HCT116 (cell line): ENCODE results near the gene PDE1A. TPM values are rescaled to one million over a fixed set of nuclear protein-coding genes. Genes with fewer than 3 reads are reported as not detected.

Source experiments
- ATAC-seq: fragments of 200-7000 bp; cut with Tn5 transposase; 2 replicates; pipeline ENCODE4 v1.9.1; 2020; ENCODE audit warnings: mild to moderate bottlenecking, moderate library complexity
- BruUV-seq: library from RNA; stranded (reverse); fragments of 400-500 nt; replicated peaks from 2 replicates; lab custom pipeline; 2021; lab: Mats Ljungman, UMichigan
- CTCF ChIA-PET: fragments of 300-600 bp; sonication (Branson Sonifier 250); formaldehyde crosslinking; loops from one replicate; lab custom pipeline; 2021; ENCODE audit warnings: antibody characterized with exemption; lab: Charles Lee
- POLR2A ChIA-PET: fragments of 300-600, 350-600 bp; sonication (Branson Sonifier 250); formaldehyde crosslinking; loops from one replicate; lab custom pipeline; 2021; ENCODE audit warnings: antibody characterized with exemption; lab: Charles Lee
- RAD21 ChIA-PET, 2 experiments: fragments of 300-600 bp; sonication (Branson Sonifier 250); formaldehyde crosslinking; loops; one replicate each; lab custom pipeline; 2023; ENCODE audit warnings: low total read pairs in 2 of 2; ENCODE audit not compliant: uncharacterized antibody in 2 of 2, unreplicated experiment in 2 of 2, low non-redundant PET in 1 of 2; lab: Charles Lee
- DNase-seq: peaks from one replicate; pipeline ENCODE4 v3.0.0-alpha.2; 2010; ENCODE audit warnings: low read depth, low spot score
- H2AFZ ChIP-seq: fragments of 200-600 bp; shearing (Covaris generic), sonication (generic); 2 replicates; pipeline ENCODE4 v1.6.1; 2017; ENCODE audit warnings: low read depth, mixed run types, mixed read lengths, antibody characterized with exemption, low read length; ENCODE audit not compliant: poor library complexity, severe bottlenecking
- H3K27ac ChIP-seq: 2 replicates; pipeline ENCODE4 v1.5.1; 2012; ENCODE audit warnings: low read depth, low read length
- H3K27me3 ChIP-seq: fragments of 200-600 bp; sonication (generic); 2 replicates; pipeline ENCODE4 v1.6.1; 2016; ENCODE audit warnings: mixed run types, low read length, mixed read lengths; ENCODE audit not compliant: insufficient read depth
- H3K36me3 ChIP-seq, 2 experiments: fragments of 200-500 bp in 1 of 2; fragments of 200-600 bp in 1 of 2; sonication (Bioruptor generic) in 1 of 2; sonication (generic) in 1 of 2; 2 replicates each; pipeline versions ENCODE4 v1.5.1 to v1.6.1; 2014 to 2016; ENCODE audit warnings: low read length in 2 of 2, inconsistent platforms in 1 of 2, mixed read lengths in 1 of 2, mixed run types in 1 of 2; ENCODE audit not compliant: insufficient read depth in 2 of 2, control insufficient read depth in 1 of 2
- H3K4me1 ChIP-seq, 2 experiments: fragments of 200-600 bp in 1 of 2; sonication (generic) in 1 of 2; 2 replicates each; pipeline versions ENCODE4 v1.5.1 to v1.6.1; 2012 to 2017; ENCODE audit warnings: low read length in 2 of 2, inconsistent platforms in 1 of 2, mild to moderate bottlenecking in 1 of 2, mixed read lengths in 1 of 2, mixed run types in 1 of 2, moderate library complexity in 1 of 2; ENCODE audit not compliant: insufficient read depth in 2 of 2, control insufficient read depth in 1 of 2
- H3K4me2 ChIP-seq: fragments of 200-600 bp; sonication (generic); 2 replicates; pipeline ENCODE4 v1.6.1; 2017; ENCODE audit warnings: mixed run types, low read length, mixed read lengths
- H3K4me3 ChIP-seq, 2 experiments: fragments of 200-600 bp in 1 of 2; sonication (generic) in 1 of 2; replicated peaks in 1 of 2; 2 replicates each; pipeline ENCODE4 v1.5.1; 2011 to 2016; ENCODE audit warnings: low read length in 2 of 2, control low read depth in 1 of 2, low read depth in 1 of 2, mild to moderate bottlenecking in 1 of 2, mixed read lengths in 1 of 2, mixed run types in 1 of 2
- H3K79me2 ChIP-seq: fragments of 200-600 bp; sonication (generic); 2 replicates; pipeline ENCODE4 v1.6.1; 2017; ENCODE audit warnings: mild to moderate bottlenecking, mixed run types, low read length, moderate library complexity, mixed read lengths; ENCODE audit not compliant: insufficient read depth
- H3K9ac ChIP-seq: fragments of 200-600 bp; sonication (generic); 2 replicates; pipeline ENCODE4 v1.6.1; 2016; ENCODE audit warnings: low read length, mixed read lengths
- H3K9me2 ChIP-seq: fragments of 200-600 bp; sonication (generic), shearing (Covaris generic); 2 replicates; pipeline ENCODE4 v1.6.1; 2017; ENCODE audit warnings: mixed run types, mild to moderate bottlenecking, moderate library complexity; ENCODE audit not compliant: insufficient read depth
- H3K9me3 ChIP-seq, 2 experiments: fragments of 200-500 bp in 1 of 2; fragments of 200-600 bp in 1 of 2; sonication (Bioruptor generic) in 1 of 2; sonication (generic) in 1 of 2; 2 replicates each; pipeline ENCODE4 v1.6.1; 2014 to 2017; ENCODE audit warnings: low read length in 2 of 2, mixed read lengths in 2 of 2, inconsistent platforms in 1 of 2, low read depth in 1 of 2, mild to moderate bottlenecking in 1 of 2, mixed run types in 1 of 2, moderate library complexity in 1 of 2; ENCODE audit not compliant: control insufficient read depth in 1 of 2, insufficient read depth in 1 of 2
- H4K20me1 ChIP-seq: fragments of 200-600 bp; sonication (generic), shearing (Covaris generic); 2 replicates; pipeline ENCODE4 v1.6.1; 2017; ENCODE audit warnings: mixed run types, mild to moderate bottlenecking, moderate library complexity; ENCODE audit not compliant: insufficient read depth
- CBX3 ChIP-seq: IDR thresholded peaks from 2 replicates; pipeline ENCODE4 v1.6.1; 2012; ENCODE audit warnings: low read depth
- CEBPB ChIP-seq: IDR thresholded peaks from 2 replicates; pipeline ENCODE4 v1.6.1; 2012; ENCODE audit warnings: low read depth
- EZH2 ChIP-seq: fragments of 200-600 bp; sonication (generic); IDR thresholded peaks from 2 replicates; pipeline ENCODE4 v1.6.1; 2017; ENCODE audit warnings: antibody characterized with exemption, mixed run types
- FOSL1 ChIP-seq: IDR thresholded peaks from 2 replicates; pipeline ENCODE4 v1.6.1; 2012; ENCODE audit warnings: low read depth
- POLR2AphosphoS5 ChIP-seq: IDR thresholded peaks from 2 replicates; pipeline ENCODE4 v1.6.1; 2011; ENCODE audit warnings: mild to moderate bottlenecking, low read depth, low read length, moderate library complexity
- ZFX ChIP-seq: fragments of 450-650 bp; IDR thresholded peaks from 2 replicates; pipeline ENCODE4 v1.6.1; 2017
- intact Hi-C: fragments of 100-400 bp; cut with micrococcal nuclease; formaldehyde crosslinking; loops from 2 replicates; pipeline ENCODE4 v1.10.0; 2022
- total RNA-seq: library from RNA; stranded (reverse); gene quantifications from one replicate; pipeline ENCODE4 v1.2.1, GENCODE V29; 2021; ENCODE audit not compliant: unreplicated experiment
- TF ChIP-seq, protein P1 (sequence below): IDR thresholded peaks from 2 replicates; pipeline ENCODE4 v1.6.1; 2012; ENCODE audit warnings: low read depth
- TF ChIP-seq, protein P2 (sequence below): IDR thresholded peaks from 2 replicates; pipeline ENCODE4 v1.6.1; 2012
- TF ChIP-seq, protein P3 (sequence below): IDR thresholded peaks from 2 replicates; pipeline ENCODE4 v1.6.1; 2011; ENCODE audit warnings: mild to moderate bottlenecking, low read length, moderate library complexity; ENCODE audit not compliant: insufficient replicate concordance; ENCODE audit errors: extremely low read depth
- TF ChIP-seq, protein P4 (sequence below): IDR thresholded peaks from 2 replicates; pipeline ENCODE4 v1.6.1; 2012

PDE1A gene
- total RNA-seq, 1 experiment from 2014 or later = 0.12 TPM

DNA sequence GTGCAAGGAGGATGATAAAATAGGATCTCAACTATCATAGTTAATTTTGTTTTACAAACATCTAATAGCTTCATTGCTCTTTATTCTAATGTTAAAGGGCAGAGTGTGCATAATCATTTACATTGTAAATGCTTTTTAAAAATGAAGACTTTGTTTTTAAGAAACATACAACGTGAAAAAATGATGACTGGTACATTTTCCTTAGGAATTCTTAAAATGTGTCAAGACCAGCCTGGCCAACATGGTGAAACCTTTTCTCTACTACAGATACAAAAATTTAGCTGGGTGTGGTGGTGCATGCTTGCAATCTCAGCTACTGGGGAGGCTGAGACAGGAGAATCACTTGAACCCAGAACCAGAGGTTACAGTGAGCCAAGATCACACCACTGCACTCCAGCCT is 179.0 kb downstream of the PDE1A start:
- no peak for DNase-seq
- intact Hi-C loops = no loop called here
- no peak overlapping the region for H3K9ac ChIP-seq
- H3K9me2 ChIP-seq = no peaks in the 10 kb centered on the region; the same call in 1 of the 2 replicates
- no peak overlapping the region for H3K27ac ChIP-seq
- no peak for TF ChIP-seq CEBPB
- TF ChIP-seq, protein P1, sequence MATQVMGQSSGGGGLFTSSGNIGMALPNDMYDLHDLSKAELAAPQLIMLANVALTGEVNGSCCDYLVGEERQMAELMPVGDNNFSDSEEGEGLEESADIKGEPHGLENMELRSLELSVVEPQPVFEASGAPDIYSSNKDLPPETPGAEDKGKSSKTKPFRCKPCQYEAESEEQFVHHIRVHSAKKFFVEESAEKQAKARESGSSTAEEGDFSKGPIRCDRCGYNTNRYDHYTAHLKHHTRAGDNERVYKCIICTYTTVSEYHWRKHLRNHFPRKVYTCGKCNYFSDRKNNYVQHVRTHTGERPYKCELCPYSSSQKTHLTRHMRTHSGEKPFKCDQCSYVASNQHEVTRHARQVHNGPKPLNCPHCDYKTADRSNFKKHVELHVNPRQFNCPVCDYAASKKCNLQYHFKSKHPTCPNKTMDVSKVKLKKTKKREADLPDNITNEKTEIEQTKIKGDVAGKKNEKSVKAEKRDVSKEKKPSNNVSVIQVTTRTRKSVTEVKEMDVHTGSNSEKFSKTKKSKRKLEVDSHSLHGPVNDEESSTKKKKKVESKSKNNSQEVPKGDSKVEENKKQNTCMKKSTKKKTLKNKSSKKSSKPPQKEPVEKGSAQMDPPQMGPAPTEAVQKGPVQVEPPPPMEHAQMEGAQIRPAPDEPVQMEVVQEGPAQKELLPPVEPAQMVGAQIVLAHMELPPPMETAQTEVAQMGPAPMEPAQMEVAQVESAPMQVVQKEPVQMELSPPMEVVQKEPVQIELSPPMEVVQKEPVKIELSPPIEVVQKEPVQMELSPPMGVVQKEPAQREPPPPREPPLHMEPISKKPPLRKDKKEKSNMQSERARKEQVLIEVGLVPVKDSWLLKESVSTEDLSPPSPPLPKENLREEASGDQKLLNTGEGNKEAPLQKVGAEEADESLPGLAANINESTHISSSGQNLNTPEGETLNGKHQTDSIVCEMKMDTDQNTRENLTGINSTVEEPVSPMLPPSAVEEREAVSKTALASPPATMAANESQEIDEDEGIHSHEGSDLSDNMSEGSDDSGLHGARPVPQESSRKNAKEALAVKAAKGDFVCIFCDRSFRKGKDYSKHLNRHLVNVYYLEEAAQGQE = no peak
- no peak for TF ChIP-seq ZFX
- ChIA-PET RAD21 (no interaction called here), POLR2A (no interaction called here), CTCF (no interaction called here)
- no peak overlapping the region for H2AFZ ChIP-seq
- H3K4me3 ChIP-seq = no peak overlapping the region
- BruUV-seq = no TSS peak
- no peaks in the 10 kb centered on the region for H3K79me2 ChIP-seq
- H3K4me2 ChIP-seq = no peak overlapping the region
- no peaks in the 10 kb centered on the region for H3K4me1 ChIP-seq
- no peaks in the 10 kb centered on the region for H3K27me3 ChIP-seq
- no peaks in the 10 kb centered on the region for H3K36me3 ChIP-seq
- no peaks in the 10 kb centered on the region for H3K9me3 ChIP-seq
- H4K20me1 ChIP-seq = no peaks in the 10 kb centered on the region
- ATAC-seq = no peak

DNA sequence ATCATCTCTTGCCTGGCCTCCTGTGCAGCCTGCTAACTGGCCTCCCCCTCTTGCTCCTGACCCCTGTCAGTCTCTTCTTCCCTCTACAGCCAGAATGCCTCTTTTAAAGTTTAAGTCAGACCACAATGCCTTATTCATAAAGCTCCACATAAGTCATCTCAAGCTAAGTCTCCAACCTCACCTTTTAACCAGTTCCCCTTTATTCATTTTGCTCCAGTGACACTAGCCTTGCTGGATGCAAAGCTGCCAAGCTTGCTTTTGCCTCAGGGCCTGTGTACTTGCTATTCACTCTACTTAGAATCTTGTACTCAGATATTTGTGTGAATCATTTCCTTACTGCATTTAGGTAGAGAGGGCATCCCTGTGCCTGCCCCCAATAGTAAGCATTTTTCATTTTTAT is 180.9 kb downstream of the PDE1A start:
- H3K36me3 ChIP-seq = no peaks in the 10 kb centered on the region
- no peaks in the 10 kb centered on the region for H3K27me3 ChIP-seq
- DNase-seq (no peak), ATAC-seq (no peak)
- H4K20me1 ChIP-seq = no peaks in the 10 kb centered on the region
- no peak overlapping the region for H3K9ac ChIP-seq
- ChIA-PET POLR2A (no interaction called here), CTCF (no interaction called here), RAD21 (no interaction called here)
- peaks cover 0 to 1% of the 10 kb centered on the region in 2 experiments; a peak in 1 of 4 replicates for H3K4me1 ChIP-seq
- no peak overlapping the region for H2AFZ ChIP-seq
- no peak overlapping the region for H3K4me3 ChIP-seq
- H3K27ac ChIP-seq = no peak overlapping the region
- no peaks in the 10 kb centered on the region for H3K79me2 ChIP-seq
- BruUV-seq = no TSS peak
- intact Hi-C loops = no loop called here
- H3K9me2 ChIP-seq = no peaks in the 10 kb centered on the region; the same call in 1 of the 2 replicates
- no peaks in the 10 kb centered on the region for H3K9me3 ChIP-seq
- H3K4me2 ChIP-seq = no peak overlapping the region
- no peak for TF ChIP-seq CBX3
- TF ChIP-seq, protein P2, sequence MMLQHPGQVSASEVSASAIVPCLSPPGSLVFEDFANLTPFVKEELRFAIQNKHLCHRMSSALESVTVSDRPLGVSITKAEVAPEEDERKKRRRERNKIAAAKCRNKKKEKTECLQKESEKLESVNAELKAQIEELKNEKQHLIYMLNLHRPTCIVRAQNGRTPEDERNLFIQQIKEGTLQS = no peak
- TF ChIP-seq, protein P1 = no peak
- TF ChIP-seq, protein P3, sequence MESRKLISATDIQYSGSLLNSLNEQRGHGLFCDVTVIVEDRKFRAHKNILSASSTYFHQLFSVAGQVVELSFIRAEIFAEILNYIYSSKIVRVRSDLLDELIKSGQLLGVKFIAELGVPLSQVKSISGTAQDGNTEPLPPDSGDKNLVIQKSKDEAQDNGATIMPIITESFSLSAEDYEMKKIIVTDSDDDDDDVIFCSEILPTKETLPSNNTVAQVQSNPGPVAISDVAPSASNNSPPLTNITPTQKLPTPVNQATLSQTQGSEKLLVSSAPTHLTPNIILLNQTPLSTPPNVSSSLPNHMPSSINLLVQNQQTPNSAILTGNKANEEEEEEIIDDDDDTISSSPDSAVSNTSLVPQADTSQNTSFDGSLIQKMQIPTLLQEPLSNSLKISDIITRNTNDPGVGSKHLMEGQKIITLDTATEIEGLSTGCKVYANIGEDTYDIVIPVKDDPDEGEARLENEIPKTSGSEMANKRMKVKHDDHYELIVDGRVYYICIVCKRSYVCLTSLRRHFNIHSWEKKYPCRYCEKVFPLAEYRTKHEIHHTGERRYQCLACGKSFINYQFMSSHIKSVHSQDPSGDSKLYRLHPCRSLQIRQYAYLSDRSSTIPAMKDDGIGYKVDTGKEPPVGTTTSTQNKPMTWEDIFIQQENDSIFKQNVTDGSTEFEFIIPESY = no peak
- TF ChIP-seq, protein P4, sequence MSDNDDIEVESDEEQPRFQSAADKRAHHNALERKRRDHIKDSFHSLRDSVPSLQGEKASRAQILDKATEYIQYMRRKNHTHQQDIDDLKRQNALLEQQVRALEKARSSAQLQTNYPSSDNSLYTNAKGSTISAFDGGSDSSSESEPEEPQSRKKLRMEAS = no peak
- TF ChIP-seq POLR2AphosphoS5 = no peak
- no peak for TF ChIP-seq FOSL1
- TF ChIP-seq EZH2 = no peak
